HK-2 (cell line): Measurements from ENCODE around the gene VAMP5.

ENCODE experiments used
- DNase-seq: peaks from one replicate; pipeline ENCODE4 v3.0.0-alpha.2; 2018; ENCODE audit not compliant: unreplicated experiment

The VAMP5 gene

DNA sequence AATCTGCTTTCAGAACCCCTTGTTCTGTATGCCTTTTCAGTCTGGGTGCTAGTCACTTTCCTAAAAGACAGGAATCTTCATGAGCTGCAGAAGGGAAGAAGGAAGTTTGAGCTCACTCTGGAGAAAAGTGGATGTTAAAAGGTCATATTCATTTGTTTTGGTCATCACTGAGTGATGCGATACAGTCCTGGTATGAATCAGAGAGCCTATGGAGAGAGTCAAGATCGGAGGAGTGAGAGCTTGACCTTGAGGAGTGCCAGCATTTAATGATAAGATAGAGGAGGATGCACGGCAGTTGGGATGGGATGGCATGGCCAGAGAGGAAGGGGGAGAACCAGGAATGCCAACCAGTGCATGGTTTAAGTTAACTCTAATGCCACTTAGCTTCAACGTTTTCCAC is 51.4 kb downstream of the VAMP5 start:
- DNase-seq = no peak

DNA sequence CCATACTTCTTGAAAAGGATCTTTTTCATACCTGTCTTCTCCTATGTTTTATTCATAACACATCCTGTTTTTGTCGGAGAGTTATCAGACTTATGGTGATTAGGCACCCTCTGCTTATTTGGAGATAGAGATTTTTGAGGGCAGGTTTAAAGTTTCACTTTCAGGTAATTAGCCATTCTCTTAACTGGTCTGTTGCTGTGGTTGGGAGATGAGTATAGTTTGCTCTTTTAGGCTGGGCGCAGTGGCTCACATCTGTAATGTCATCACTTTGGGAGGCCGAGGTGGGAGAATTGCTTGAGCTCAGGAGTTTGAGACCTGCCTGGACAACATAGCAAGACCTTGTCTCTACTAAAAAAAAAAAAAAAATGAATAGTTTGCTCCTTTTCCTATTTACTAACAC is 58.5 kb downstream of the VAMP5 start:
- DNase-seq = no peak
